ENCODE data around the gene NKX6-2.
"Not testable (repeated sequence)": the region's sequence is repeated elsewhere in the genome, so short reads cannot be mapped to it uniquely, and the experiment has no call there.

Gene NKX6-2

GRCh38 chr10:132772816-132773215 is 13.1 kb downstream of the NKX6-2 start:
- not testable (repeated sequence) for H3K27me3 ChIP-seq (ENCODE audit: insufficient read depth, low read length); H3K36me3 ChIP-seq (ENCODE audit: insufficient read depth, low read depth, low read length); H3K9me3 ChIP-seq (ENCODE audit: insufficient read depth, low read depth, low read length); H3K27ac ChIP-seq (ENCODE audit: low read length); H3K9ac ChIP-seq (ENCODE audit: low read depth, low read length); H3K4me1 ChIP-seq (ENCODE audit: insufficient read depth, low read length); H3K4me3 ChIP-seq (ENCODE audit: low read length)

DNA sequence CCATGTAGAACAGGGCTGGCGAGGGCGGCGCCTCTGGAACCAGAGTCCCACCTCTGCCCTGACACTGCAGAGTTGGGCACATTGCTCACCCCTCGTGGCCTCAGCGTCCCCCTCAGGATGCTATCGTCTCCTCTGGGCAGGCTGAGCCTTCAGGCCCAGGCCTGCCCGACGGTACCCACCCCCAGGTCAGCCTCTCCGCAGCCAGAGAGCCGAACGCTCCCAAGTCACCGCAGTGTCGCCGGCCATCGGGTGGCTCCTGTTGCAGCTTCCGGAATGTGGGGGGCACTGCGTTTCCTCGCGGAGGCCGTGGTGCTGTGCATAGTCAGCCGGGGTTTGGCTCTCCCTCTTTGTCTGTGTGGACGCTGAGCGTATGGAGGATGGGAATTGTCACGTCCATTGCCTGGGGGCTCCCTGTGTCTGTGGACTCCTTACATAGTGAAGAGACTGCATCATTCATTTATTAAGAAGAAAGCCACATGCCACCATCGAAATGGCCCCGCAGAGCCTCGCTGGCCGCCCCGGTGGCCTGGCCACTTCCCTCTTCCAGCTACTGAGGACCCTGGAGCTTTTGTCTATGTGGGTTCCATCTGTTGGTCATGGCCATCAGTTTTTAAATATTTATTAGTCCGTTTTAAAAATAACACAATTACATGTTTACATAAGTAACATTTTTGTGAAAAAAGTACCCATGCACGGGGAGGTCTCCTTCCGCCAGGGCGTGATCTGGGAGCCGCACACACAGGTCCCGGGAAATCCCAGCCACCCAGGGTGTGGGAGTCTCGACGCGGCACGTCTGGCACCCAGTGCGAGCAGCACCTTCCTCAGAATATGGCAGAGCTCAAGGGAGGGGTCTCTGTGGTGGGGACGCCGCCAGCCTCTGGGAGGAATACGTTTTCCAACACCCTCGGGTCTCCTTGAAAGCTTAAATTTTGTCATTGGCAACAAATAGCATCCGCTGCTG is 15.6 kb downstream of the NKX6-2 start:
- no peaks in the 10 kb centered on the region for H3K27me3 ChIP-seq (ENCODE audit: insufficient read depth, low read length)

GRCh38 chr10:132768346-132769248 is 17.4 kb downstream of the NKX6-2 start:
- H3K9me3 ChIP-seq (ENCODE audit: insufficient read depth, low read depth, low read length) = no peaks in the 10 kb centered on the region
- H3K4me3 ChIP-seq (ENCODE audit: low read length) = no peak overlapping the region
- no peaks in the 10 kb centered on the region for H3K27me3 ChIP-seq (ENCODE audit: insufficient read depth, low read length)
- H3K4me1 ChIP-seq (ENCODE audit: insufficient read depth, low read length) = no peaks in the 10 kb centered on the region
- no peak overlapping the region for H3K27ac ChIP-seq (ENCODE audit: low read length)
- H3K36me3 ChIP-seq (ENCODE audit: insufficient read depth, low read depth, low read length) = no peaks in the 10 kb centered on the region
- no peak overlapping the region for H3K9ac ChIP-seq (ENCODE audit: low read depth, low read length)

More for the DNA sequence above, 15.6 kb downstream of the NKX6-2 start:
- Histone ChIP-seq H3K9me3 (ENCODE audit: insufficient read depth, low read depth, low read length) (no peaks in the 10 kb centered on the region), H3K9ac (ENCODE audit: low read depth, low read length) (no peak overlapping the region), H3K36me3 (ENCODE audit: insufficient read depth, low read depth, low read length) (no peaks in the 10 kb centered on the region), H3K4me3 (ENCODE audit: low read length) (no peak overlapping the region), H3K27ac (ENCODE audit: low read length) (no peak overlapping the region), H3K4me1 (ENCODE audit: insufficient read depth, low read length) (no peaks in the 10 kb centered on the region)

DNA sequence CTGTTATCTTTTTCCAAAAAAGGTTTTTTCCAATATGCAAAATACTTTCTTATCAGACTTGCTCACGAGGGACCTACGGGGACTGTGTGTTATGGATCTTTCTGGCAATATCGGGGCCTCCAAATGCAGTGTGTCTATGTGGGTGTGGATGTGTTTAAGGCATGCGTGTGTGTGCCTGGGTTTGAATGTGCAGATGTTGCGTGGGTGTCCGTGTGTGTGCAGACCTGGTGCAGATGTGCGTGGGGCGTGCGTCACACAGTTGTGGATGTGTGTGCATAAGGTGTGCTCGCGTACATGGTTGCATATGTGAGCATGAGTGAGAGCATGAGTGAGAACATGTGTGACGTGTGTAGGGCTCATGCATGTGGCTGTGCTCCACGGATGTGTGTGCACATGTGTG is 19.7 kb downstream of the NKX6-2 start:
- H3K27me3 ChIP-seq (ENCODE audit: insufficient read depth, low read length) = no peaks in the 10 kb centered on the region
- no peaks in the 10 kb centered on the region for H3K36me3 ChIP-seq (ENCODE audit: insufficient read depth, low read depth, low read length)
- H3K27ac ChIP-seq (ENCODE audit: low read length) = no peak overlapping the region
- H3K4me3 ChIP-seq (ENCODE audit: low read length) = no peak overlapping the region
- H3K9ac ChIP-seq (ENCODE audit: low read depth, low read length) = no peak overlapping the region
- H3K9me3 ChIP-seq (ENCODE audit: insufficient read depth, low read depth, low read length) = no peaks in the 10 kb centered on the region; the same call in 1 of the 2 replicates
- H3K4me1 ChIP-seq (ENCODE audit: insufficient read depth, low read length) = no peaks in the 10 kb centered on the region

GRCh38 chr10:132765435-132765834 is 20.5 kb downstream of the NKX6-2 start:
- H3K4me3 ChIP-seq (ENCODE audit: low read length) = no peak overlapping the region
- no peaks in the 10 kb centered on the region for H3K27me3 ChIP-seq (ENCODE audit: insufficient read depth, low read length)
- H3K9ac ChIP-seq (ENCODE audit: low read depth, low read length) = no peak overlapping the region
- no peaks in the 10 kb centered on the region; the same call in 1 of the 2 replicates for H3K9me3 ChIP-seq (ENCODE audit: insufficient read depth, low read depth, low read length)
- H3K27ac ChIP-seq (ENCODE audit: low read length) = no peak overlapping the region
- no peaks in the 10 kb centered on the region for H3K4me1 ChIP-seq (ENCODE audit: insufficient read depth, low read length)
- H3K36me3 ChIP-seq (ENCODE audit: insufficient read depth, low read depth, low read length) = no peaks in the 10 kb centered on the region

- no peak overlapping the region for H3K9ac ChIP-seq (ENCODE audit: low read depth, low read length)
- H3K27ac ChIP-seq (ENCODE audit: low read length) = no peak overlapping the region
- H3K36me3 ChIP-seq (ENCODE audit: insufficient read depth, low read depth, low read length) = no peaks in the 10 kb centered on the region
These were observed 21.8 kb downstream of the NKX6-2 start for GRCh38 chr10:132764108-132764507.

GRCh38 chr10:132763545-132763944 is 22.4 kb downstream of the NKX6-2 start:
- Histone ChIP-seq H3K36me3 (ENCODE audit: insufficient read depth, low read depth, low read length) (no peaks in the 10 kb centered on the region), H3K9me3 (ENCODE audit: insufficient read depth, low read depth, low read length) (no peaks in the 10 kb centered on the region; the same call in 1 of the 2 replicates), H3K9ac (ENCODE audit: low read depth, low read length) (no peak overlapping the region), H3K27me3 (ENCODE audit: insufficient read depth, low read length) (no peaks in the 10 kb centered on the region), H3K4me3 (ENCODE audit: low read length) (no peak overlapping the region), H3K4me1 (ENCODE audit: insufficient read depth, low read length) (no peaks in the 10 kb centered on the region), H3K27ac (ENCODE audit: low read length) (no peak overlapping the region)

More at GRCh38 chr10:132764108-132764507, 21.8 kb downstream of the NKX6-2 start:
- Histone ChIP-seq H3K9me3 (ENCODE audit: insufficient read depth, low read depth, low read length) (no peaks in the 10 kb centered on the region; the same call in 1 of the 2 replicates), H3K4me3 (ENCODE audit: low read length) (no peak overlapping the region), H3K27me3 (ENCODE audit: insufficient read depth, low read length) (no peaks in the 10 kb centered on the region), H3K4me1 (ENCODE audit: insufficient read depth, low read length) (no peaks in the 10 kb centered on the region)

DNA sequence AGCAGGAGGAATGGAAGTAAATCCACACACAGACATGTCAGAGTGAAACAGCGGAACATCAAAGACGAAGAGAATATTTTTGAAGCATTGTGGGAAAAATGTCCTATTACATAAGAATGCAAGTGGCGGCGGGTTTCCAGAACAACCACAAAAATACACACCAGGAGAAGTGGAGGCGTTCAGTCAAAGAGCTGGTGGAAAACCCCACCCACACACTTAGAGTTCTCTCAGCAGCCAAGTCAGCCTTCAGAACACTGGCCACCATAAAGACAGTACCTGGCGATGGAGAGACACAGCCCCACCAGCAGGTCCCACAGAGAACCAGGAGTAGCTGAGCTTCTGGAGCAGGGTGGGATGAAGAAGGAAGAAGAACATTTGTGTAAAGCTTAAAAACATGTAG is 23.7 kb downstream of the NKX6-2 start:
- no peaks in the 10 kb centered on the region for H3K4me1 ChIP-seq (ENCODE audit: insufficient read depth, low read length)
- no peaks in the 10 kb centered on the region for H3K27me3 ChIP-seq (ENCODE audit: insufficient read depth, low read length)
- no peak overlapping the region for H3K4me3 ChIP-seq (ENCODE audit: low read length)
- no peak overlapping the region for H3K27ac ChIP-seq (ENCODE audit: low read length)
- H3K36me3 ChIP-seq (ENCODE audit: insufficient read depth, low read depth, low read length) = no peaks in the 10 kb centered on the region
- H3K9me3 ChIP-seq (ENCODE audit: insufficient read depth, low read depth, low read length) = no peaks in the 10 kb centered on the region; the same call in 1 of the 2 replicates
- no peak overlapping the region for H3K9ac ChIP-seq (ENCODE audit: low read depth, low read length)

DNA sequence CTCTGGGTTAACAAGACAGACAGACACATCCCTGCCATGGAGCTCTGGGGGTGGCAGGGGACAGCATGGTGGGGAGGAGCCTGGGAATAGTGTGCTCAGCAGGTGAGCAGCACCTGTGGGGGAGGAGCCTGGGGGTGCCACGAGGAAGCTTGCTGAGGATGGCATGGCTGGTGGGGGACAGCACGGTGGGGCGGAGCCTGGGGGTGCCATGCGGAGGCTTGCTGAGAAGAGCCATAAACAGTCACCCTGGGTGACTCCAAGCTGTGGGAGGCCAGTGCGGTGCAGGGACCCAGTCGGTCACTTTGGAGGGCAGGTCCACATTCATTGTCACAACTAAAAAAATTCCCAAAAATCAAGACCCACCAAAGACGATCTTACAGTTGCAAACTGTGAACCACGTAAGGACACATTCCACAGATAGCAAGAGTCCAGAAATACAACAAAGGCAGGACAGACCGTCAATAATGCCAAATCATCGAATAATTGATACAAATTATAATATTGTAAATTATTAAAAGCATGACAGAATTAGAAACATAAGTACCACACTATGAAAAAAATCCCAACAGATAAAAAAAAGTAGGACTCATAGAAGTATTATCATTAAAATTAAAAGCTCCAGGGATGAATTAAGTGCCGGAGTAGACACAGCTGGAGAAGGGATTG is 24.4 kb downstream of the NKX6-2 start:
- no peak overlapping the region for H3K27ac ChIP-seq (ENCODE audit: low read length)

GRCh38 chr10:132758865-132759264 is 27.1 kb downstream of the NKX6-2 start:
- Histone ChIP-seq H3K4me1 (ENCODE audit: insufficient read depth, low read length) (no peaks in the 10 kb centered on the region), H3K9me3 (ENCODE audit: insufficient read depth, low read depth, low read length) (no peaks in the 10 kb centered on the region; the same call in 1 of the 2 replicates), H3K27me3 (ENCODE audit: insufficient read depth, low read length) (no peaks in the 10 kb centered on the region), H3K9ac (ENCODE audit: low read depth, low read length) (no peak overlapping the region), H3K4me3 (ENCODE audit: low read length) (no peak overlapping the region), H3K36me3 (ENCODE audit: insufficient read depth, low read depth, low read length) (no peaks in the 10 kb centered on the region), H3K27ac (ENCODE audit: low read length) (no peak overlapping the region)

More for the DNA sequence above, 24.4 kb downstream of the NKX6-2 start:
- H3K9me3 ChIP-seq (ENCODE audit: insufficient read depth, low read depth, low read length) = no peaks in the 10 kb centered on the region; the same call in 1 of the 2 replicates
- H3K4me3 ChIP-seq (ENCODE audit: low read length) = no peak overlapping the region
- H3K36me3 ChIP-seq (ENCODE audit: insufficient read depth, low read depth, low read length) = no peaks in the 10 kb centered on the region
- no peak overlapping the region for H3K9ac ChIP-seq (ENCODE audit: low read depth, low read length)
- no peaks in the 10 kb centered on the region for H3K4me1 ChIP-seq (ENCODE audit: insufficient read depth, low read length)
- no peaks in the 10 kb centered on the region for H3K27me3 ChIP-seq (ENCODE audit: insufficient read depth, low read length)

GRCh38 chr10:132757171-132757570 is 28.8 kb downstream of the NKX6-2 start:
- H3K9ac ChIP-seq (ENCODE audit: low read depth, low read length) = no peak overlapping the region
- no peaks in the 10 kb centered on the region for H3K27me3 ChIP-seq (ENCODE audit: insufficient read depth, low read length)
- H3K36me3 ChIP-seq (ENCODE audit: insufficient read depth, low read depth, low read length) = no peaks in the 10 kb centered on the region
- H3K4me1 ChIP-seq (ENCODE audit: insufficient read depth, low read length) = no peaks in the 10 kb centered on the region
- no peak overlapping the region for H3K4me3 ChIP-seq (ENCODE audit: low read length)
- H3K27ac ChIP-seq (ENCODE audit: low read length) = no peak overlapping the region
- H3K9me3 ChIP-seq (ENCODE audit: insufficient read depth, low read depth, low read length) = no peaks in the 10 kb centered on the region; the same call in 1 of the 2 replicates
